GM19238 (cell line): Measurements from ENCODE around the gene TRIM52.
A peak's percentile ranks its signal among the peaks of the same experiment; 100 is the strongest.

Experiments
- DNase-seq: peaks from one replicate; pipeline ENCODE4 v3.0.0; 2011; ENCODE audit warnings: low spot score; ENCODE audit not compliant: insufficient read length

TRIM52 gene

DNA sequence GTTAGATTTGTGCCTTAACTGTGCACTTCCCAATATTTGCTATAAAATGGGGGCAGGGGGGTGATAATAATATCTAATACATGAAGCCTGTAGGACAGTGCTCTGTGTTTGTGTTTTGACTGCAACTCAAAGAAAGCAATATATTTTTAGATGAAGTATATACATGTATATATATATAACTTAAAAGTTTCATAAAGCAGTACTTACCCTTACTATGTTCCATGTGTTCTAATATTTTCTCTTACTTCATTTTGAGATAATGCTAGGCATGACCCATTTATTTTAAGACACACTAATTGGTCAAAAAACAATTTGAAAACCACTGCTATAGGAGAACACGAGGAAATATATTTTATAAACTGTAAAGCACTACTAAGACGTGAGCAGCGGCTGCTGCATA is 2.4 kb downstream of the TRIM52 start:
- DNase-seq, result no peak

DNA sequence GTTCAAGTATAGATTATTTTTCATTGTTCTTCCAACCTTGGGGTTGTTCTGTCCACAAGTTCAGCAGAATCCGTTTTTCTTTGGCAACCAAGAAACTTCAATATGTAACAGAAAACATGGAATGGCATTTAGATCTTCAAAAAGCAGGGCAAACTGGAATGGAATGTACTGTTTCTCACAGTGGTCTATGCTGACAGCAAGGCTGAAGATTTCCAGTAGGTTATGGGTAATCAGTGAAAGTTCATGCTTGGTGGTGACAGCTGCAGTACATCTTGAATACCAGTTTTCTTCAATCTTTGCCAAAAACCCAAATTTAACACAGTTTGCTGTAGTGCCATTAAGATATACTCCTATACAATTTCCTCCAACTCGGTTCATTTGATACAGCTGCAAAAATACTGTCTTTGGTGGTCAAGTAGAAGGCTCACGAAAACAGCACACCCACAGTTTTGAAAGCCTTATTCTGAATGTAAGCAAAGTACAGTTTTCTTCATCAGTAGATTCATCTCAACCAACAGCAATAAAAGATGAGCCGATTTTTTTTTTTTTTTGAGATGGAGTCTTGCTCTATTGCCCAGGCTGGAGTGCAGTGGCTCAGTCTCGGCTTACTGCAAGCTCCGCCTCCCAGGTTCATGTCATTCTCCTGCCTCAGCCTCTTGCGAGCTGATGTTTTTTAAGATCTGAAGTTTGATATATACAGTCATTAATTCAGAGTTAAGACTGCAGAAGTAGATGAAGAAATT is 4.9 kb downstream of the TRIM52 start:
- DNase-seq, result no peak

DNA sequence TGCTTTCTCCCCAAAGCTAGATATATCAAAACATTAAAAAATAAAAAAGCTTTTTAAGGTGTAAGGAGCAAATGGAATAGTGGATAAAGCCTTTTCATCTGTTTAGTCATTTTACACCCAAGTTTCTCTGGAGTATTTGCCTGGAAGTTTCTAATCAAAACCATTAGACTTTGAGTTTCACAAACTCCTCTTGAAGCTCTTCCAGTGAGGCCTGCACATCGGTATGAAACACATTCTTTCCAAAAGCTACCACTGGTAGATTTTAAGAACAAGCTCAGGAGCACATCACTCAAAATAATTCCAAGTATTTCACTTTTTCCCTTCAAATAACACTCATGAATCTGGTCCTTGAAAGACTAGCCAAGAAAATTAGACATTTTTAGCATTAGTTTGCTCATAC is 5.7 kb downstream of the TRIM52 start:
- no peak for DNase-seq

DNA sequence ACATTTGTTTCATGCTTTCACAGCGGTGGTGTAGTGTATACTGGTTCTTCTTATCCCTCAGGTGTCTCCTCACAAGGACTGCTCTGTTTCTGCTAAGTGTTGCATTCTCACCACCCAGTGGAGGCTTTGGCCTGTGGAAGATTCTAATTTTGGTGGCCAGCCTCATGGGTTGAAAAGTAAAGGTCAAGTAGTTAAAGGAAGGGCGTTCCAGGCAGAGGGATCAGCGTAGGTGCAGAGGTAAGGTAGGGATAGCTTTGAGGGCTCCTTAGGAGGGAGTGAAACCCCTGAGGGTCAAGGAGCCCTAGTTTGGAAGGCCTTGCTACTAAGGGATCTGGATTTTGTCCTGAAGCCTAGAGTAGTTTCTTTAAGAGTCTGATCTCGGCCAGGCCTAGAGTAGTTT is 12.7 kb downstream of the TRIM52 start:
- DNase-seq, result no peak

DNA sequence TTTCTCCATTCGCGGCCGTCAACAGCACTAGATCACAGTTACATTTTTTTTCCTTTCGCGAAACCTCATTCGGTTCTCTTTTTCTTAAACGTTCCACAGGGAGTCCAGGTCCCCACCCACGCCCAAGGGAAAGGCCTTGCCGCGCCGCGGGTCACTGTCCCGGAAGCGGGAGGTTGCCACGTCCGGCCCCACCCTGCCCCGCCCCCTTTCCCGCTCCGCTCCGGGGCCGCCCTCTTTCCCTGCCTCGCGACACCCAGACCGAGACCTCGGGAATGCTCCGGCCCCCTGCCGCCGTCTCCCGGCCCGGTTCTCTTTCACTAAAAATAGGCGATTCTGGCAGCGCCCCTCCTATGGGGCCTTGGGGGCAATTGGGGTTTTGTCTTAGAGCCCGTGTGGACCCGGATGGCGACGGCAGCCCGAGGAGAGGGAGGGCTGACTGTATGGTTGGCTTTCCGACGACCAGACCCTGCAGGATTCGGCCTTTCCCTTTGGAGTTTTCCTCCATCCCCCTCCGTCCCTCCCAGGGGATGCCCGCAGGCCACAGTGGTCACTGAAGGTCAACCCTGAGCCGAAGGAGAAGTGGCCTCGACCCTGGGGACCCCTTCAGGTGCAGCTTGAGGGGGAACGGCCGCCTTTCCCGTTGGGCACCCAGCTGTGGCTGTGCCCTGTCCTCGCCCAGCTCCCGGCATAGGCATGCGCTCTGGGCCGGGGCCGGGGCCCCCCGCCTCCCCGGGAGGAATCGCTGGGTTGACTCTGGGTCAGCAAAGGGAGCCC is 14.5 kb downstream of the TRIM52 start:
- peak; percentile 66 for DNase-seq

DNA sequence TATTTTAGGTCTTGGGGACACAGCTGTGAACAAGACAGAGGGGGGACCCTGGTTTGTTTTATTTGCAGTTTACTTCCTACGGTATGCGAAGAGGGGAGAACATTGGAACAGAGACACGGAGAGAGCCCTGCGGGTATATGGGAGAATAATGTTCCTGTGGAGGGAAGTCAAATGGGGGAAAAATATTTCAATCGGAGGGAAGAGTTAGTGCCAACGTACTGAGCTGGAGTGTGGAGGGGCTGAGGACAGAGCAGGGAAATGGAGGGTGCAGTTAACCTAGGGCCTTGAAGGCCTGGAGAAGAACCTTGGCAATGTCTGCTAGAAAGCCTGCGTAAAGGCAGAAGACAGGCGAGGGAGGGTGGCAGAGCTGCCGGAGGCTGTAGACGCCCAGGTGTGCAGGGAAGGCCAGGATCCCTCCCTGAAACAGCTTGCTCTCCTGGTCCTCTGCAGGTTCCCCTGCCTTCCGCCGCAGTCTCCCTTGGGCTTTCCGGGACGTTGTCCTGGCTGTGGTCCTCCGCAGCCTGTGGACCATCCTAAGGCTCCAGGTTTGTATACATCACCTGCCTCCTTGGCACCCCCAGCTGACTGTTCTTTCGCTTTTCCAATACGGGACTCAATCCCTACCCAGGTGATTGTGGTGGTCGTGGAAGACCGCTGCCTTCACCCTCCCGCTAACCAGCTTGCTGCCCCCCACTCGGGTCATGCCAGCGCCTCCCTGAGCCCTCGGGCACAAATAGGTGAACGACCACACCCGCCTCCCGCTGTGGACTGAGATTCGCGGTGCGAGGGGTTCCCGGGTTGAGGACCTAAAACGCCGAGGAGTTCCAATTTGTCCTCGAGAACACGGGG is 15.3 kb downstream of the TRIM52 start:
- no peak for DNase-seq

DNA sequence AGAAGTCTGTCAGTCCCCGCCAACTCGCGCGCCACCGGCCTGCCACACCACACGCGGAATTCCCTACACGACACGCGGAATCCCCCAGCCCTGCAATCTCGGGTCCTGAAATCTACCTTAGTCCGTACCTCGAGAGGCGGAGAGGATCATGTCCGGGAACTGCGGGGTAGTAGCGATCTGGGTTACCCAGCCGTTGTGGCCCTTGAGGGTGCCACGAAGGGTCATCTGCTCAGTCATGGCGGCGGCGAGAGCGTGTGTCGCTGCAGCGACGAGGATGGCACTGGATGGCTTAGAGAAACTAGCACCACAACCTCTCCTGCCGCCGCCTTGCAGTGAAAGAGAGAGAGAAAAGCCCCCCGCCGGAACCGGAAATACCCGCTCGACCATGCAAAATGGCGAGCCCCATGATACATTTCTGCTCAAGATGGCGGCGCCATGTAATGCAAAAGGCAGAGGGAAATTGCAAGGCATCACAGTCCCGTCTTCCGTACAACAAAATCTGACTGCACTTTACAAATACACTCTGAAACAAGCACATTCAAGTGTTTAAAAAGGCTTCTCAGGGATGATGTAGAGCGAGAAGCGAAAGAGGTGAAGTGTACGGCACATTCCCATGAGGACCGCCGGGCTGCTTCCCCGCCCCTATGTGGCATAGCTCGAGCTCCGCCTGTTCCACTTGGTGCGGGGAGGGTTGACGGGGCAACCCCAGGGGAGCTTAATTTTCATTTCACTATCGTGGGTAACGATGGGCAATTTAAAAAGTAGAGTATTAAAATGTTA is 17.2 kb downstream of the TRIM52 start, which contains the start of gene RACK1:
Gene RACK1 (minus strand): TSS at position 343 of the 780 bp plus-strand sequence. CDS start 106 bp downstream, at position 237.
- DNase-seq, result peak; percentile 77

DNA sequence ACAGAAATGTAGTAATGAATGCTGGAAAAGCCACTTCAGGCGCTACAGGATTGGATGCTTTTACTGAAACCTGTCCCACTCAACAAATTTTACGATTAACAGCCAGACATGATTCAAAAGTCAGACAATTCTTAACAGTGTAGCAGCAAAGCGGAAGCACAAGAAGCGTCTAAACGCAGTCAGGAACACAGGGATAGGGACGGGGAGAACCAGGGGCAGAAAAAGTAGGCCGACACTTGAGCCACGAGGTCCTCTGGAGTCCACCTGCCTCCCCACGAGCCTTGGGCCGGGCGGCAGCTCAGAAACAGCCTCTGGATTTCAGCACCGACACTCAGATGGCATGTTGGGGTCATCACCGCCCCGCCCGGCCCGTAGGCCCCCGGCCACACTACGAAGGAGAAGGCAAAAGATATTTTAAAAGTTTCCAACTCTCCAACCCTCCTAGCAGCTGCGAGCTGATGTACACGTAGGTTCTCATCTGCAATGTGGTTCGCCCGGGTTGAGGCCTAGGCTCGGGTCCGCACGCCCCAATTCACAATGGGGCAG is 17.9 kb downstream of the TRIM52 start:
- no peak for DNase-seq

DNA sequence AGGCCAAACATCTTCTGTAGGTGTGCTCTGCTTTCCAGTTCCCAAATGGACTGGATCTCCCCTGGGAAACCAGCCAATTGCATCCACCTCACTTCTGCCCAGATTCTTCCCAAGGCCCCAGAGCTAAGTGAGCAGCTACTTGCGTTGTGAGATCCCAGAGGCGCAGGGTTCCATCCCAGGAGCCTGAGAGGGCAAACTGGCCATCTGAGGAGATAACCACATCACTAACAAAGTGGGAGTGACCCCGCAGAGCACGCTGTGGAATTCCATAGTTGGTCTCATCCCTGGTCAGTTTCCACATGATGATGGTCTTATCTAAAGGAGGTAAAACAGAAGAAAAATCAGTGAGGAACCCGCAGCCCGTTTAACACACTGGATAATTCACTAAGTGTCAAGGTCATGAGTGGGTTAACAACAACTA is 18.9 kb downstream of the TRIM52 start:
- DNase-seq, result no peak

DNA sequence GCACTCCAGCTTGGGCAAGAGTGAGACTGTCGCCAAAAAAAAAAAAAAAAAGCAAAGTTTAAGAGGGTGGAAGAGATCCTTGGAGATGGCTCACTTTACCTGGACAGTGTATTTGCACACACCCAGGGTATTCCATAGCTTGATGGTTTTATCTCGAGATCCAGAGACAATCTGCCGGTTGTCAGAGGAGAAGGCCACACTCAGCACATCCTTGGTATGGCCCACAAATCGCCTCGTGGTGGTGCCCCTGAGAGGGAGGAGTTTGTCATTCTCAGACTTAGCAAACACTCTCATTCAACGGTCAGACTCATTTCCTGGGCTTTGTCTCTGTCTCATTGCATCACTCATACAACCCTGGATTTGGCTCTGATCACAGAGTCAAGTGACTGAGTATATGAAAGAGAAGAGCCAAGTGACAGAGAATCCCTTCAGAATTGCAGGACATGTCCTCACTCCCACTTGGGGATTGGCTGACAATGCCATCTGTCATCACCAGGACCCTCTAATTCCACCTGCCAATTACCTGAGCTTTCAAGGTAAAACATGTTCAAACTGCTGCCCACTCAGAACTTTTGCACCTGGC is 19.5 kb downstream of the TRIM52 start:
- DNase-seq, result no peak

DNA sequence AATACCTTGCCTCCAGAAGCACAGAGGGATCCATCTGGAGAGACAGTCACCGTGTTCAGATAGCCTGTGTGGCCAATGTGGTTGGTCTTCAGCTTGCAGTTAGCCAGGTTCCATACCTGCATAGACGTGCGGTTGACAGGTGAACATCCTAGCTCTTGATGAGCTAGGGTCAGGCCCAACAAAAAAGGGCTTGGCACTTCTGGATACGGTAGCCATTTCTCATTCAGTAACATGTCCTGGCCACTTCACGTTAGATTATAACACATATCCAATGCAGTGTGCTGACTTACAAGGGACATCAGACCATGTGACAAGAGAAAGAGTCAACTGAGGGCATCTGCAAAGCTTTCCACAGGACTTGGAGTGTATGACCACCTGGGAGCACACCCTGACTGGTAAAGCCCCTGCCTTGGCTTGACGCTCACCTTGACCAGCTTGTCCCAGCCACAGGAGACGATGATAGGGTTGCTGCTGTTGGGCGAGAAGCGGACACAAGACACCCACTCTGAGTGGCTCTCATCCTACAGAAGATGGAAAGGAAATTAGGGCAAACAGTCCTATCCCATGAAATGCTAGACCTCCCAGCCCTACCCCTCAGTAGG is 21.8 kb downstream of the TRIM52 start:
- DNase-seq, result no peak

DNA sequence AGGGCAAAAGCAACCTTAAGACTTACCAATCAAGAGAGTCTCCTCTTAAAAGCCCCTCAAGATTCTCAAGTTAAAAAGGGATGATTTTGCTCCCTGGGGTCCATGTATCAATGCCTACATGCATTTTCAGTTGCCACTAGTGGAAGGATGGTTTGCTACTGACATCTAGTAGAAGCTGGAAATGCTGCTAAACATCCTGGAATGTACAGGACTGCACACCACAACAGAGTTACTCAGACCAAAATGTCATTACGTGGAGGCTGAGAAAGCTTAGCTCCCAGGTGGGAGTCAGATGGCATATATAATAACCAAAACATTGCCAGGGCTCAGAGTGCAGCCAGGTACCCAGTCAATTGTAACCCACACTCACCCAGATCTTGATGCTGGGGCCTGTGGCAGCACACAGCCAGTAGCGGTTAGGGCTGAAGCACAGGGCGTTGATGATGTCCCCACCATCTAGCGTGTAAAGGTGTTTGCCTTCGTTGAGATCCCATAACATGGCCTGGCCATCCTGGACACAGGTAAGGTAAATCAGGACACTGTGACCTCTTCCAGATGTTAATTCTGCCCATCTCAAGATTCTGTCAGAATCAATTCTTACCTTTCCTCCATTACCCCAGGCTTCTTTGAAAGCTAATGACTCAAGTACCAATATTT is 23.1 kb downstream of the TRIM52 start:
- no peak for DNase-seq

DNA sequence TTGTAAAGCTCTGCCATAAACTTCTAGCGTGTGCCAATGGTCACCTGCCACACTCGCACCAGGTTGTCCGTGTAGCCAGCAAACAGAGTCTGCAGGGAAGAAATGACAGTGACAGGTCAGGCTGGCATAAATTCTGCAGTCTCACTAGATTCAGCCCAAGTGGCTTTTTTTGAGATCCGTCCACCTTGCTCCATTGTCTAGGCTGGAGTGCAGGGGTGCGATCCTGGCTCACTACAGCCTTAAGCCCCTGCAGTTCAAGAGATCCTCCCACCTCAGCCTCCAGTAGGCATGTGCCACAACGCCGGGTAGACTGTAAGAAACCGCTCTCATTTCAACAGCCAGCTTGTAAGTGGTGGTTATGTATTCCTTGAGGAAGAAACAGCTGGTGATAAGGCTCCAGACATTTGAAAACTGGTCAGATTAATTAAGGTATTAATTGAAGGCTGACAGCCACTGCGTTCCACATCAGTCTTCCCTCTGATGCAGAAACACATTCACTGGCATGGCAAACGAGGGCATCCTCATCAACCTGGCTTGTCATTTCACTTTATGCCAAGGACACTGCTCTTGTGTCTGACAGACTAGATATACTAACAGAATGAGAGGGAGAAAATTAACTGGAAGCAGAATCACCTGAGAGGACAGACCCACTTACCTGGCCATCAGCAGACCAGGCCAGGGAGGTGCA is 23.8 kb downstream of the TRIM52 start:
- DNase-seq, result no peak

DNA sequence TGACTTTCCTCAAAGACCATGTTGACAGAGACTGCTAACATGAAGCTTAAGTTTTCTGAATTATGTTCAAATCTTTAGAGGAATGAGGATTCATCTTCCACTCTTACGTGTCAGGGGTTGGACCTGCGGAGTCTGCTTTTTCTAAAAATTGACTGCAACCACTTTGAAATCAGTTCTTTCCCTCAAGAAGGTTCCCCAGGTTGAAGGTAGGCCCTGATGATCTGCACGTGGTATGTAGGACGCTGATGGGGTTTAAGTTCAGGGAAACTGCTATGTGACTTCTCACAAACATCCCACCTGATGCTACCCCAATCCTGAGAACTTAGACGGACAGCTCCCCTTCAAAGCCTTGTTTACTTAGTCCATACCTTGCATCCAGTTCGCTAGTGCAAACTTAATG is 24.5 kb downstream of the TRIM52 start:
- no peak for DNase-seq

DNA sequence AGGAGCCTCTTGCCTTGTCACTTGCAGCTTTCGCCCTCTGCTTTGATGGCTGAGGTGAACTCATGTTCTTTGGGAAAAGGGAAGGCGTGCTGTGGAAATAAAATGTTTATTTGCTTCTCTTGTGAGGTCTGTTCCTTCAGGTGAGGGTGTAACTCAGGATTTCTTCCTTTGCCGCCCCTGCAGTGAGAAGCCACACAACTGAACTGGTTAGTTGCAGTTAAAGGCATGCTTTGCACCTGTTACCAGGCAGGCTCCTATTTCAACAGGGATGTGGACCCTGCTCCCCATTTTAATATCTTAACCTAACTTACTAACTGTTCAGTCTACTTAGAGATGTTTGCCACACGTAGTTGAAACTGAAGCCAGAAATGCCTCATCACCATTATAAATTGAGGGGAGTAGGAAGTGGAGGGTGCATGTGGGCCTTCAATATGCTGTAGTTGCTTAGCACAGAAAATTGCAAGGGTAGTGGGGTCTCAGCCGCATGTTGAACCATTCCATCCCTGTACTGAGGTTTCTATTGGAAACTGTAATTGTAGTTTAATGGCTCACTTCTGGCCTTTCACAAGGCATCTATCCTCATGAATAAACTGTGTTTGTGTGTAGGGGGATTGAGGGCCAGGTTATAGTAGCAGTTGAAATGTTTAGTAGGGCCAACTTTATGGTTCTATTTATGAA is 25.1 kb downstream of the TRIM52 start:
- DNase-seq, result no peak

DNA sequence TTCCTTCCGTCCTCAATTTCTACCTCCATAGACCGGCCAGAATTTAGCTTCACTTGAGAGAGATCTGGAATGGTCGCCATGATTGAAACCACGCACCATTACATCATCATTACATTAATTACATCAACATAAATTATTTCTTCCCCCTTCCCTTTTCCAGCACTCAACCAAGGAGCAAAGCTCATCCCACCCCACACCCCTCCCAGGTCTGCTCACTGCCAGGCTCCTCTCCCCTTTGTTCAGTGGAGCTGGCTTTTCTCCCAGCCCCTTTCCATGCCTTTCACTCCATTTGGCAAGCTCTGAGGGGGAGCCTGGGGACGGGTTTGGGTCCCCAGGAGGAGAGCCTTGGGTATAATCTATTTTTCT is 25.6 kb downstream of the TRIM52 start:
- no peak for DNase-seq

DNA sequence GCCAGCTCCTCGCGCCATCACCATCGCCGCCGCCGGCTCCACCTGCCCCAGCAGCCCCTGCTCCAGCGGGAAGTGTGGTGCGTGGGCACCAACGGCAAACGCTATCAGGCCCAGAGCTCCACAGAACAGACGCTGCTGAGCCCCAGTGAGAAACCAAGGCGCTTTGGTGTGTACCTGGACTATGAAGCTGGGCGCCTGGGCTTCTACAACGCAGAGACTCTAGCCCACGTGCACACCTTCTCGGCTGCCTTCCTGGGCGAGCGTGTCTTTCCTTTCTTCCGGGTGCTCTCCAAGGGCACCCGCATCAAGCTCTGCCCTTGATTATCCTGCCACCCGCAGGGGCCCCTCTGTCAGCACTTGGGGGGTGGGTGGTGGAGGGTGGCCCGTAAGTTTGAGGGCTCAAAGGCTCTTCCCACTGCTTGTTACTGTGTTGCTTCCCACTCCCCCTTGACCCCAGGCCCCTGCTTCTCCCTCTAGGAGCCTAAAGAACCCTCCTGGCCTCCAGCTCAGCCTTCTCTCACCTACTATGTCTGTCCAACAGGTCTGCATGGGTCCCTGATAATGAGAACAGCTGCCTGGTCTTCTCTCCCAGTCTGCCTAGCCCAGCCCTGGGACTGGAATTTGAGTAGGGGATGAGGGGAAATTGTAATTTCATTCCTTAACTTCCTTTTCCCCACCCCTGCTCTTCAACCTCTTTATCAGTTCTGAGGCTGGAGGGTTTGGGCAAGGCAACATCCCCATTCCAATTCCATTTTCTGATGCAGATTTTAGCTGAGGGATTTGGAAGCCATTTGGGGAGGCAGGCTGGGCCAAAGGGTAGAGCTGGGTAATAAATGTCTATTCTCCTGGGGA is 26.3 kb downstream of the TRIM52 start:
- no peak for DNase-seq
